Germinal center (tissue), 1 donor: ENCODE measurements around the gene CD38.

Experiments used
- DNase-seq: peaks from one replicate; pipeline ENCODE4 v3.0.0; 2012; ENCODE audit warnings: mixed read lengths, low spot score

Gene CD38

GRCh38 chr4:15868111-15868510 is 90.0 kb downstream of the CD38 start:
- no peak for DNase-seq

- no peak for DNase-seq
Measured at GRCh38 chr4:15868826-15869413, 90.8 kb downstream of the CD38 start.

GRCh38 chr4:15870079-15870478 is 92.0 kb downstream of the CD38 start:
- no peak for DNase-seq

- DNase-seq: no peak
Measured at GRCh38 chr4:15870921-15871664, 93.0 kb downstream of the CD38 start.

- no peak for DNase-seq
Measured at GRCh38 chr4:15873117-15873516, 95.0 kb downstream of the CD38 start.

- no peak for DNase-seq
Measured at GRCh38 chr4:15874671-15875070, 96.5 kb downstream of the CD38 start.

GRCh38 chr4:15875663-15876460 is 97.7 kb downstream of the CD38 start:
- no peak for DNase-seq

GRCh38 chr4:15878011-15878410 is 99.9 kb downstream of the CD38 start:
- no peak for DNase-seq

GRCh38 chr4:15881820-15882219 is 103.7 kb downstream of the CD38 start:
- no peak for DNase-seq

GRCh38 chr4:15882675-15883086 is 104.6 kb downstream of the CD38 start:
- DNase-seq: peak; percentile 68

- no peak for DNase-seq
Measured at GRCh38 chr4:15883610-15884243, 105.6 kb downstream of the CD38 start.

GRCh38 chr4:15884666-15885065 is 106.5 kb downstream of the CD38 start:
- DNase-seq: no peak

- no peak for DNase-seq
Measured at GRCh38 chr4:15885422-15885821, 107.3 kb downstream of the CD38 start.

- DNase-seq: no peak
Measured at GRCh38 chr4:15888515-15888914, 110.4 kb downstream of the CD38 start.

GRCh38 chr4:15890246-15890829 is 112.2 kb downstream of the CD38 start:
- DNase-seq: no peak

- peak; percentile 30 for DNase-seq
Measured at GRCh38 chr4:15891312-15891711, 113.2 kb downstream of the CD38 start.

GRCh38 chr4:15893962-15894361 is 115.8 kb downstream of the CD38 start:
- DNase-seq: no peak

GRCh38 chr4:15894393-15894792 is 116.3 kb downstream of the CD38 start:
- DNase-seq: no peak

- no peak for DNase-seq
Measured at GRCh38 chr4:15894921-15895916, 117.1 kb downstream of the CD38 start.

- no peak for DNase-seq
Measured at GRCh38 chr4:15897577-15897976, 119.4 kb downstream of the CD38 start.

- no peak for DNase-seq
Measured at GRCh38 chr4:15898902-15899301, 120.8 kb downstream of the CD38 start.
